Measurements from ENCODE around the gene LTA. TPM values are rescaled to one million over a fixed set of nuclear protein-coding genes. Genes with fewer than 3 reads are reported as not detected.
A peak's percentile ranks its signal among the peaks of the same experiment; 100 is the strongest.

The LTA gene
- total RNA-seq, 2 experiments from 2014 or later, result 0.98 to 4.1 TPM

DNA sequence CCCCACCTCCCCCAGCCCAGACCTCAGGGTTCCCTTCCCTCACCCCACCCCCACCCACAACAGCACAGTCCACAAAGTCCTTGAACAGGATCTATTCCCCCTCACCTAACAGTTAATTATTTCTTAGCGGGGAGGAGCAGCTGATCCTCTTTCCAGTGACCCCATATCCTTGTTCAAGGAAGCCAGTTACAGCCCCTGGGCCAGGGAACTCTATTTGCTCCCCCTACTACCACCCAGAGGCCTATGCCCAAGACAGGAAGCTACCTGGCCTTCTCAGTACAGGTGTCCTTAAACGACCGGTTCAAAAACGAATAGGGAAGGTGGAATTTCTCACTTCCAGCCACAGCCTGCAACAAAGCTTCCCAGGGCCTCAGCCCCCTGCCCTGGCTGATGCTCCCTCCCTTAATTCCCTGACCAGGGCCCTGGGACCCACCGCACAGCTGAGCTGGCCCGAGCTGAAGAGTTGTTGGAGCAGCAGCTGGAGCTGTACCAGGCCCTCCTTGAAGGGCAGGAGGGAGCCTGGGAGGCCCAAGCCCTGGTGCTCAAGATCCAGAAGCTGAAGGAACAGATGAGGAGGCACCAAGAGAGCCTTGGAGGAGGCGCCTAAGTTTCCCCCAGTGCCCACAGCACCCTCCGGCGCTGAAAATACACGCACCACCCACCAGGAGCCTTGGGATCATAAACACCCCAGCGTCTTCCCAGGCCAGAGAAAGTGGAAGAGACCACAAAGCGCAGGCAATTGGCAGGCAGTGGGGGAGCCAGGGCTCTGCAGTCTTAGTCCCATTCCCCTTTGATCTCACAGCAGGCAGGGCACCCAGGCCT, 42.5 kb upstream of the LTA start:
- CTCF ChIA-PET (ENCODE audit: unreplicated experiment), result no interaction called here
- no TSS peak for BruUV-seq (replicated peaks)
- DNase-seq (ENCODE audit: low spot score), result no peak

DNA sequence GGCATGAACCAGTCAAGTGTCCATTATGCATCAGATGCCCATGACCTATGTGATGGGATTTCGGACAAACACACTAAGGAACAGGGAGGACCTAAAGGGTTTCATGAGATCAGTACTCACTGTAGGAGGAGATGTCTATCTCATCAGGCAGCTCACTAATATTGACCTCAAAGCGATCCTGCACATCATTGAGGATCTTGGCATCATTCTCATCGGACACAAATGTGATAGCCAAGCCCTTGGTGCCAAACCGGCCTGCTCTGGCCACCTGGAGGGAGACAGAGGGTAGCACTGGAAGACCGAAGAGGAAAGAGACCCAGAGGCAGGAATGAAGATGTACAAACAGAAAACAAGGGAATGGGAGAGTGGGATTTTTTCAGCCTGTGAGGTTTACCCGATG, 41.4 kb upstream of the LTA start:
- ChIA-PET POLR2A (interaction anchor here (0.6 kb wide), 1 partner anchor 53 kb away, joined by 3 read pairs; no protein-coding TSS in a partner anchor), CTCF (ENCODE audit: unreplicated experiment) (interaction anchor here (0.7 kb wide), 1 partner anchor 9 kb away, joined by 4 read pairs; no protein-coding TSS in a partner anchor)
- H3K79me2 ChIP-seq (ENCODE audit: insufficient read depth, low read depth, low read length), result peaks cover 15% of the 10 kb centered on the region; the same call in 1 of the 2 replicates
- no peaks in the 10 kb centered on the region for H3K9me3 ChIP-seq (ENCODE audit: low read length)
- H3K36me3 ChIP-seq (ENCODE audit: insufficient read depth, low read length), result peaks cover 75% of the 10 kb centered on the region
- intact Hi-C loops (cut with micrococcal nuclease; ENCODE audit: unreplicated experiment), result no loop called here
- H3K9me2 ChIP-seq (ENCODE audit: insufficient read depth, low read length), result no peaks in the 10 kb centered on the region
- no peak overlapping the region for H3K27ac ChIP-seq (ENCODE audit: low read depth, low read length, poor library complexity, severe bottlenecking)
- no peak overlapping the region for H2AFZ ChIP-seq (ENCODE audit: low read length)
- BruUV-seq (replicated peaks), result TSS peak; percentile 14
- DNase-seq (ENCODE audit: low spot score), result no peak
- H3K4me1 ChIP-seq (ENCODE audit: insufficient read depth, low read length, poor library complexity, severe bottlenecking), result no peaks in the 10 kb centered on the region
- TF ChIP-seq EZH2phosphoT487 (IDR thresholded peaks at IDR 0.05; ENCODE audit: borderline replicate concordance, low read depth, low read length), result no peak
- TF ChIP-seq, protein P1, sequence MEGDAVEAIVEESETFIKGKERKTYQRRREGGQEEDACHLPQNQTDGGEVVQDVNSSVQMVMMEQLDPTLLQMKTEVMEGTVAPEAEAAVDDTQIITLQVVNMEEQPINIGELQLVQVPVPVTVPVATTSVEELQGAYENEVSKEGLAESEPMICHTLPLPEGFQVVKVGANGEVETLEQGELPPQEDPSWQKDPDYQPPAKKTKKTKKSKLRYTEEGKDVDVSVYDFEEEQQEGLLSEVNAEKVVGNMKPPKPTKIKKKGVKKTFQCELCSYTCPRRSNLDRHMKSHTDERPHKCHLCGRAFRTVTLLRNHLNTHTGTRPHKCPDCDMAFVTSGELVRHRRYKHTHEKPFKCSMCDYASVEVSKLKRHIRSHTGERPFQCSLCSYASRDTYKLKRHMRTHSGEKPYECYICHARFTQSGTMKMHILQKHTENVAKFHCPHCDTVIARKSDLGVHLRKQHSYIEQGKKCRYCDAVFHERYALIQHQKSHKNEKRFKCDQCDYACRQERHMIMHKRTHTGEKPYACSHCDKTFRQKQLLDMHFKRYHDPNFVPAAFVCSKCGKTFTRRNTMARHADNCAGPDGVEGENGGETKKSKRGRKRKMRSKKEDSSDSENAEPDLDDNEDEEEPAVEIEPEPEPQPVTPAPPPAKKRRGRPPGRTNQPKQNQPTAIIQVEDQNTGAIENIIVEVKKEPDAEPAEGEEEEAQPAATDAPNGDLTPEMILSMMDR (conservative IDR thresholded peaks at IDR 0.05; ENCODE audit: low read length), result no peak
- H3K4me3 ChIP-seq (ENCODE audit: low read depth, low read length, poor library complexity, severe bottlenecking), result no peak overlapping the region
- H3K4me2 ChIP-seq (ENCODE audit: low read length), result no peak overlapping the region
- peaks cover 12% of the 10 kb centered on the region for H4K20me1 ChIP-seq (ENCODE audit: insufficient read depth, low read length)

More for the DNA sequence above, 42.5 kb upstream of the LTA start:
- Histone ChIP-seq H4K20me1 (ENCODE audit: insufficient read depth, low read length) (peaks cover 9% of the 10 kb centered on the region; the same call in 1 of the 2 replicates), H3K9me3 (ENCODE audit: low read length) (no peaks in the 10 kb centered on the region), H3K27ac (ENCODE audit: low read depth, low read length, poor library complexity, severe bottlenecking) (no peak overlapping the region), H3K4me2 (ENCODE audit: low read length) (no peak overlapping the region), H2AFZ (ENCODE audit: low read length) (no peak overlapping the region), H3K9me2 (ENCODE audit: insufficient read depth, low read length) (no peaks in the 10 kb centered on the region), H3K79me2 (ENCODE audit: insufficient read depth, low read depth, low read length) (peaks cover 3% of the 10 kb centered on the region; the same call in 1 of the 2 replicates), H3K4me3 (ENCODE audit: low read depth, low read length, poor library complexity, severe bottlenecking) (no peak overlapping the region), H3K4me1 (ENCODE audit: insufficient read depth, low read length, poor library complexity, severe bottlenecking) (no peaks in the 10 kb centered on the region), H3K36me3 (ENCODE audit: insufficient read depth, low read length) (peaks cover 64% of the 10 kb centered on the region)
- no peak for TF ChIP-seq EZH2phosphoT487 (IDR thresholded peaks at IDR 0.05; ENCODE audit: borderline replicate concordance, low read depth, low read length)
- TF ChIP-seq, protein P1 (conservative IDR thresholded peaks at IDR 0.05; ENCODE audit: low read length), result no peak
- POLR2A ChIA-PET, result no interaction called here
- intact Hi-C loops (cut with micrococcal nuclease; ENCODE audit: unreplicated experiment), result no loop called here

DNA sequence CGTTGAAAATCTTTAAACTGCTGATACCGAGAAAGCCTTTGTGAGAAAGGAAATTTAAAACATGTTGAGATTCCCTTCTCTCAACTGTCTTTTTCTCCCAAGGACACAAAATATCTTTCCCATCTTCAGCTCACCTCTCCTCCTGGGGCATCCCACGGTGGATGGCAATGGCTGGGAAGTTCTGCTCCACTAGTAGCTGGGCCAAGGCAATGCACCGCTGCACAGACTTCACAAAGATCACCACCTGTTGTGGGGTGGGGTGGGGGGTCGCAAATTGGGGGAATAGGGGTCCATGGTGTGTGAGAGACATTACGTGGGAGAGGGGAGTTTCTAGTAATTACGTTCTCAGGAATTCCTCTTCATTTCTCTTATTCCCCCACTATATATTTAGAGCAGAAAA, 40.9 kb upstream of the LTA start:
- Histone ChIP-seq H3K4me1 (ENCODE audit: insufficient read depth, low read length, poor library complexity, severe bottlenecking) (no peaks in the 10 kb centered on the region), H3K27ac (ENCODE audit: low read depth, low read length, poor library complexity, severe bottlenecking) (no peak overlapping the region), H3K4me2 (ENCODE audit: low read length) (no peak overlapping the region), H3K9me2 (ENCODE audit: insufficient read depth, low read length) (no peaks in the 10 kb centered on the region), H2AFZ (ENCODE audit: low read length) (no peak overlapping the region), H3K79me2 (ENCODE audit: insufficient read depth, low read depth, low read length) (peaks cover 20% of the 10 kb centered on the region), H3K4me3 (ENCODE audit: low read depth, low read length, poor library complexity, severe bottlenecking) (no peak overlapping the region), H3K9me3 (ENCODE audit: low read length) (no peaks in the 10 kb centered on the region), H4K20me1 (ENCODE audit: insufficient read depth, low read length) (peaks cover 17% of the 10 kb centered on the region), H3K36me3 (ENCODE audit: insufficient read depth, low read length) (peaks cover 80% of the 10 kb centered on the region)
- ChIA-PET CTCF (ENCODE audit: unreplicated experiment) (interaction anchor here (0.7 kb wide), 1 partner anchor 9 kb away, joined by 4 read pairs; no protein-coding TSS in a partner anchor), POLR2A (interaction anchor here (0.6 to 1.4 kb wide), 5 partner anchors 10 to 304 kb away, joined by 3 to 6 read pairs (median 4); no protein-coding TSS in a partner anchor)
- no TSS peak for BruUV-seq (replicated peaks)
- DNase-seq (ENCODE audit: low spot score), result no peak
- intact Hi-C loops (cut with micrococcal nuclease; ENCODE audit: unreplicated experiment), result no loop called here
- TF ChIP-seq, protein P1 (conservative IDR thresholded peaks at IDR 0.05; ENCODE audit: low read length), result no peak
- no peak for TF ChIP-seq EZH2phosphoT487 (IDR thresholded peaks at IDR 0.05; ENCODE audit: borderline replicate concordance, low read depth, low read length)
